Smooth muscle cell (in vitro differentiated cells): ENCODE results near the gene TTLL9. TPM values are rescaled to one million over a fixed set of nuclear protein-coding genes. Genes with fewer than 3 reads are reported as not detected.

Experiments used
- DNase-seq: peaks from one replicate; lab custom pipeline; 2025; ENCODE audit not compliant: unreplicated experiment; lab: John Stamatoyannopoulos, UW
- H2AFZ ChIP-seq: fragments of 200-600 bp; sonication (generic); 2 replicates; pipeline ENCODE4 v1.6.0; 2016; ENCODE audit warnings: antibody characterized with exemption, low read depth, mild to moderate bottlenecking
- H3F3A ChIP-seq: fragments of 200-600 bp; sonication (generic); 2 replicates; pipeline ENCODE4 v1.6.0; 2017; ENCODE audit warnings: antibody characterized with exemption, low read depth
- H3K27ac ChIP-seq: fragments of 200-600 bp; sonication (generic); 2 replicates; pipeline ENCODE4 v1.5.1; 2016; ENCODE audit warnings: low read depth, mild to moderate bottlenecking
- H3K27me3 ChIP-seq: fragments of 200-600 bp; sonication (generic); 2 replicates; pipeline ENCODE4 v1.6.1; 2016; ENCODE audit warnings: low read depth, mild to moderate bottlenecking
- H3K36me3 ChIP-seq: fragments of 200-600 bp; sonication (generic); 2 replicates; pipeline ENCODE4 v1.5.1; 2016; ENCODE audit warnings: low read depth
- H3K4me1 ChIP-seq: fragments of 200-600 bp; sonication (generic); 2 replicates; pipeline ENCODE4 v1.5.1; 2016; ENCODE audit warnings: low read depth
- H3K4me2 ChIP-seq: fragments of 200-600 bp; sonication (generic); 2 replicates; pipeline ENCODE4 v1.6.0; 2016; ENCODE audit warnings: mild to moderate bottlenecking
- H3K4me3 ChIP-seq: fragments of 200-600 bp; sonication (generic); 2 replicates; pipeline ENCODE4 v1.5.1; 2016; ENCODE audit warnings: mild to moderate bottlenecking
- H3K79me2 ChIP-seq: fragments of 200-600 bp; sonication (generic); 2 replicates; pipeline ENCODE4 v1.6.0; 2016; ENCODE audit warnings: low read depth, mild to moderate bottlenecking
- H3K9ac ChIP-seq: fragments of 200-600 bp; sonication (generic); 2 replicates; pipeline ENCODE4 v1.6.0; 2016; ENCODE audit warnings: low read depth
- H3K9me3 ChIP-seq: fragments of 200-600 bp; sonication (generic); replicated peaks from 2 replicates; pipeline ENCODE4 v1.5.1; 2016; ENCODE audit warnings: low read depth
- H4K20me1 ChIP-seq: fragments of 200-600 bp; sonication (generic); 2 replicates; pipeline ENCODE4 v1.6.0; 2016; ENCODE audit warnings: low read depth
- CTCF ChIP-seq: fragments of 200-600 bp; sonication (generic); IDR thresholded peaks from 2 replicates; pipeline ENCODE4 v1.5.1; 2017; ENCODE audit warnings: borderline replicate concordance, mild to moderate bottlenecking, antibody characterized with exemption; ENCODE audit not compliant: insufficient read depth, poor library complexity, severe bottlenecking
- WGBS: methylation state at CpG from one replicate; pipeline ENCODE4 v1.1.7; 2016; ENCODE audit warnings: low lambda C conversion rate; 5-methylcytosine and 5-hydroxymethylcytosine counted together
- polyA plus RNA-seq: library from polyadenylated mRNA; unstranded; fragments of >200 nt; fragmentation: Nextera tagmentation; extraction: Ambion mirVana; gene quantifications from 2 replicates; pipeline ENCODE4 v1.2.1, GENCODE V29; 2016
- total RNA-seq: library from RNA; depleted of rRNA; stranded (reverse); fragments of >200 nt; gene quantifications from 2 replicates; pipeline ENCODE4 v1.2.3, GENCODE V29; 2014

TTLL9 gene
- total and polyA plus RNA-seq, 2 experiments from 2014 or later: 0.13 TPM; not detected in 1

- Histone ChIP-seq H3K36me3 (no peaks in the 10 kb centered on the region), H3K4me1 (no peaks in the 10 kb centered on the region), H3F3A (no peaks in the 10 kb centered on the region), H4K20me1 (no peaks in the 10 kb centered on the region), H3K9ac (no peak overlapping the region), H3K79me2 (no peaks in the 10 kb centered on the region), H3K27ac (no peak overlapping the region), H3K4me2 (peak overlapping the region; percentile 99), H3K27me3 (peaks cover 15% of the 10 kb centered on the region), H2AFZ (no peak overlapping the region), H3K4me3 (peak overlapping the region; percentile 87), H3K9me3 (no peaks in the 10 kb centered on the region)
- TF ChIP-seq CTCF: no peak
- WGBS: 95% methylated on average over 1 of the region's 1 CpG
- DNase-seq: no peak
Measured at GRCh38 chr20:31871618-31871954, 1.2 kb downstream of the TTLL9 start.

GRCh38 chr20:31872406-31872805 lies 2.0 kb downstream of the TTLL9 start:
- H3K36me3 ChIP-seq: no peaks in the 10 kb centered on the region
- H3K4me2 ChIP-seq: no peak overlapping the region
- no peaks in the 10 kb centered on the region for H3F3A ChIP-seq
- WGBS: 82% methylated on average over 6 of the region's 6 CpGs
- H3K4me3 ChIP-seq: no peak overlapping the region
- no peak overlapping the region for H3K9ac ChIP-seq
- no peak overlapping the region for H2AFZ ChIP-seq
- no peaks in the 10 kb centered on the region for H3K9me3 ChIP-seq
- H3K27me3 ChIP-seq: peaks cover 15% of the 10 kb centered on the region
- no peak for DNase-seq
- no peak overlapping the region for H3K27ac ChIP-seq
- no peaks in the 10 kb centered on the region for H3K4me1 ChIP-seq
- H4K20me1 ChIP-seq: no peaks in the 10 kb centered on the region
- H3K79me2 ChIP-seq: no peaks in the 10 kb centered on the region
- no peak for TF ChIP-seq CTCF

GRCh38 chr20:31875671-31876070 lies 5.2 kb downstream of the TTLL9 start:
- Histone ChIP-seq H3K9me3 (no peaks in the 10 kb centered on the region), H3K79me2 (no peaks in the 10 kb centered on the region), H3K4me2 (no peak overlapping the region), H3K27ac (no peak overlapping the region), H3K9ac (no peak overlapping the region), H3K4me1 (peaks cover 8% of the 10 kb centered on the region), H3K4me3 (no peak overlapping the region), H3K27me3 (no peaks in the 10 kb centered on the region), H3K36me3 (no peaks in the 10 kb centered on the region), H4K20me1 (no peaks in the 10 kb centered on the region), H3F3A (no peaks in the 10 kb centered on the region), H2AFZ (no peak overlapping the region)
- 91% methylated on average over 2 of the region's 2 CpGs for WGBS
- DNase-seq: no peak
- no peak for TF ChIP-seq CTCF

- Histone ChIP-seq H3K9me3 (no peaks in the 10 kb centered on the region), H3K27me3 (no peaks in the 10 kb centered on the region), H2AFZ (no peak overlapping the region), H3K4me1 (peaks cover 8% of the 10 kb centered on the region), H3K36me3 (no peaks in the 10 kb centered on the region), H3K4me2 (no peak overlapping the region), H4K20me1 (no peaks in the 10 kb centered on the region), H3K4me3 (no peak overlapping the region), H3K79me2 (no peaks in the 10 kb centered on the region), H3K27ac (no peak overlapping the region), H3F3A (no peaks in the 10 kb centered on the region), H3K9ac (no peak overlapping the region)
- no peak for DNase-seq
- TF ChIP-seq CTCF: no peak
Measured at GRCh38 chr20:31877684-31878083, 7.2 kb downstream of the TTLL9 start.
